ENCODE measurements around the gene SLC2A14.

- TF ChIP-seq EP300 (IDR thresholded peaks at IDR 0.05) (no peak), POLR2A (IDR thresholded peaks at IDR 0.05; ENCODE audit: low read depth) (no peak)
- TF ChIP-seq, protein P1, sequence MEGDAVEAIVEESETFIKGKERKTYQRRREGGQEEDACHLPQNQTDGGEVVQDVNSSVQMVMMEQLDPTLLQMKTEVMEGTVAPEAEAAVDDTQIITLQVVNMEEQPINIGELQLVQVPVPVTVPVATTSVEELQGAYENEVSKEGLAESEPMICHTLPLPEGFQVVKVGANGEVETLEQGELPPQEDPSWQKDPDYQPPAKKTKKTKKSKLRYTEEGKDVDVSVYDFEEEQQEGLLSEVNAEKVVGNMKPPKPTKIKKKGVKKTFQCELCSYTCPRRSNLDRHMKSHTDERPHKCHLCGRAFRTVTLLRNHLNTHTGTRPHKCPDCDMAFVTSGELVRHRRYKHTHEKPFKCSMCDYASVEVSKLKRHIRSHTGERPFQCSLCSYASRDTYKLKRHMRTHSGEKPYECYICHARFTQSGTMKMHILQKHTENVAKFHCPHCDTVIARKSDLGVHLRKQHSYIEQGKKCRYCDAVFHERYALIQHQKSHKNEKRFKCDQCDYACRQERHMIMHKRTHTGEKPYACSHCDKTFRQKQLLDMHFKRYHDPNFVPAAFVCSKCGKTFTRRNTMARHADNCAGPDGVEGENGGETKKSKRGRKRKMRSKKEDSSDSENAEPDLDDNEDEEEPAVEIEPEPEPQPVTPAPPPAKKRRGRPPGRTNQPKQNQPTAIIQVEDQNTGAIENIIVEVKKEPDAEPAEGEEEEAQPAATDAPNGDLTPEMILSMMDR (IDR thresholded peaks at IDR 0.05): no peak
Observed at GRCh38 chr12:7884689-7885088, 12.0 kb upstream of the SLC2A14 start.
